HepG2 (cell line): ENCODE measurements around the gene RMDN2. TPM values are rescaled to one million over a fixed set of nuclear protein-coding genes. Genes with fewer than 3 reads are reported as not detected.

Source experiments
- ADNP ChIP-seq: sonication (generic); formaldehyde crosslinking; IDR thresholded peaks from 2 replicates; pipeline ENCODE4 v1.4.0; 2020; ENCODE audit warnings: missing genetic modification reagents
- CAMTA2 ChIP-seq: sonication (generic); formaldehyde crosslinking; IDR thresholded peaks from 2 replicates; pipeline ENCODE4 v1.4.0; 2020; ENCODE audit warnings: mild to moderate bottlenecking, missing genetic modification reagents, borderline replicate concordance
- DNMT3B ChIP-seq: conservative IDR thresholded peaks from 2 replicates; pipeline ENCODE4 v1.6.1; 2016; ENCODE audit warnings: missing biosample characterization, control low read depth
- MED13 ChIP-seq: sonication (generic); formaldehyde crosslinking; IDR thresholded peaks from 2 replicates; pipeline ENCODE4 v1.5.0; 2020; ENCODE audit warnings: missing genetic modification reagents
- PHF5A ChIP-seq: IDR thresholded peaks from one replicate; pipeline ENCODE4 v1.6.1; 2018; ENCODE audit warnings: low read depth, missing genetic modification reagents; ENCODE audit not compliant: unreplicated experiment
- SCMH1 ChIP-seq: sonication (generic); formaldehyde crosslinking; IDR thresholded peaks from 2 replicates; pipeline ENCODE4 v1.9.0; 2021; ENCODE audit warnings: missing genetic modification reagents, mild to moderate bottlenecking, borderline replicate concordance
- ZFX ChIP-seq: sonication (generic); formaldehyde crosslinking; IDR thresholded peaks from 2 replicates; pipeline ENCODE4 v1.4.0; 2020; ENCODE audit warnings: mild to moderate bottlenecking, low read depth, missing genetic modification reagents, moderate library complexity
- ZMAT3 ChIP-seq: sonication (generic); formaldehyde crosslinking; conservative IDR thresholded peaks from 2 replicates; pipeline ENCODE4 v1.7.0; 2021; ENCODE audit warnings: missing genetic modification reagents
- ZNF326 ChIP-seq: sonication (generic); formaldehyde crosslinking; IDR thresholded peaks from 2 replicates; pipeline ENCODE4 v1.4.0; 2020; ENCODE audit warnings: missing genetic modification reagents, borderline replicate concordance
- ZNF367 ChIP-seq: sonication (generic); formaldehyde crosslinking; IDR thresholded peaks from 2 replicates; pipeline ENCODE4 v1.4.0; 2020; ENCODE audit warnings: missing genetic modification reagents, borderline replicate concordance
- ZNF737 ChIP-seq: sonication (generic); formaldehyde crosslinking; IDR thresholded peaks from 2 replicates; pipeline ENCODE4 v1.5.0; 2020; ENCODE audit warnings: missing genetic modification reagents, mild to moderate bottlenecking, borderline replicate concordance
- ZNF782 ChIP-seq: sonication (generic); formaldehyde crosslinking; IDR thresholded peaks from 2 replicates; pipeline ENCODE4 v1.4.0; 2020; ENCODE audit warnings: missing genetic modification reagents, mild to moderate bottlenecking, borderline replicate concordance
- polyA plus RNA-seq, 8 experiments: library from polyadenylated mRNA; depleted of rRNA in 3 of 8; stranded (reverse) in 7 of 8; unstranded in 1 of 8; fragments of >200 nt; fragmentation: Illumina TruSeq in 4 of 8; extraction: Trizol in 4 of 8; gene quantifications; 2 replicates each; pipeline versions ENCODE4 v1.2.1 to v1.2.3, GENCODE V29; 2011 to 2016; ENCODE audit warnings: low read depth in 4 of 8, missing spikeins in 1 of 8, mixed read lengths in 1 of 8; ENCODE audit not compliant: insufficient read depth in 1 of 8
- total RNA-seq, 5 experiments: library from RNA; depleted of rRNA; stranded (reverse); fragments of >200 nt; fragmentation: Illumina TruSeq; extraction: Trizol; gene quantifications; 2 replicates each; pipeline ENCODE4 v1.2.3, GENCODE V29; 2016; ENCODE audit warnings: low read depth in 1 of 5
- TF ChIP-seq, protein P1 (sequence below): sonication (generic); formaldehyde crosslinking; IDR thresholded peaks from 2 replicates; pipeline ENCODE4 v1.4.0; 2020; ENCODE audit warnings: missing genetic modification reagents, borderline replicate concordance
- TF ChIP-seq, protein P2 (sequence below): sonication (generic); formaldehyde crosslinking; IDR thresholded peaks from 2 replicates; pipeline ENCODE4 v1.5.1; 2020; ENCODE audit warnings: mild to moderate bottlenecking, missing genetic modification reagents, borderline replicate concordance
- TF ChIP-seq, protein P3 (sequence below): sonication (generic); formaldehyde crosslinking; IDR thresholded peaks from 2 replicates; pipeline ENCODE4 v1.4.0; 2020; ENCODE audit warnings: missing genetic modification reagents
- TF ChIP-seq, protein P4 (sequence below): IDR thresholded peaks from 2 replicates; pipeline ENCODE4 v1.6.1; 2016; ENCODE audit warnings: missing biosample characterization, missing genetic modification reagents, low read depth
- TF ChIP-seq, protein P5 (sequence below): sonication (generic); formaldehyde crosslinking; IDR thresholded peaks from 2 replicates; pipeline ENCODE4 v1.8.1; 2023; ENCODE audit warnings: mild to moderate bottlenecking, inconsistent platforms, moderate library complexity, missing genetic modification reagents, borderline replicate concordance

RMDN2 gene
- total and polyA plus RNA-seq, 2 of the 13 experiments (the other 11 are each of a cell fraction or from before 2014, with no cell fraction given): 2.3 to 8.9 TPM

DNA sequence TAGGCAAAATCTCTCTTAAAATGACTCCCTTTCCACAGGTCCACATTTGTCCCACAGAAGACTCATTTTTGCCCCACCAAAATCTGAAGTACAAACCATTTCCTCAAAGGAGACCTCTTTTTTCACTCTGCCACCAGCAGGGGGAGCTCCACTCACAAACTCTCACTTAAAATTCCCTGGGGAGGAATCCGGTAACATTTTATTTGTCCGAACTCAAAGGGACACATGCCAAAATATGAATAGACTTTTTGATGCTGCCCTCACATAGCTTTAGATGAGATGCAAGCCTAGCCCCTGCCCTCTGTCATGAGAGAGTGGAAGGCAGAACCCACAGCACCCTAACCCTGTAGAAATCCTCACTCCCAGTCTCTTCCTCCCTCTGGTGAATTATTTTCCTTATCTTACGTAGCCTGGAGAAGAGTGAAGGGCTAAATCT is 57.1 kb downstream of the RMDN2 start (continued):
- TF ChIP-seq, protein P1, sequence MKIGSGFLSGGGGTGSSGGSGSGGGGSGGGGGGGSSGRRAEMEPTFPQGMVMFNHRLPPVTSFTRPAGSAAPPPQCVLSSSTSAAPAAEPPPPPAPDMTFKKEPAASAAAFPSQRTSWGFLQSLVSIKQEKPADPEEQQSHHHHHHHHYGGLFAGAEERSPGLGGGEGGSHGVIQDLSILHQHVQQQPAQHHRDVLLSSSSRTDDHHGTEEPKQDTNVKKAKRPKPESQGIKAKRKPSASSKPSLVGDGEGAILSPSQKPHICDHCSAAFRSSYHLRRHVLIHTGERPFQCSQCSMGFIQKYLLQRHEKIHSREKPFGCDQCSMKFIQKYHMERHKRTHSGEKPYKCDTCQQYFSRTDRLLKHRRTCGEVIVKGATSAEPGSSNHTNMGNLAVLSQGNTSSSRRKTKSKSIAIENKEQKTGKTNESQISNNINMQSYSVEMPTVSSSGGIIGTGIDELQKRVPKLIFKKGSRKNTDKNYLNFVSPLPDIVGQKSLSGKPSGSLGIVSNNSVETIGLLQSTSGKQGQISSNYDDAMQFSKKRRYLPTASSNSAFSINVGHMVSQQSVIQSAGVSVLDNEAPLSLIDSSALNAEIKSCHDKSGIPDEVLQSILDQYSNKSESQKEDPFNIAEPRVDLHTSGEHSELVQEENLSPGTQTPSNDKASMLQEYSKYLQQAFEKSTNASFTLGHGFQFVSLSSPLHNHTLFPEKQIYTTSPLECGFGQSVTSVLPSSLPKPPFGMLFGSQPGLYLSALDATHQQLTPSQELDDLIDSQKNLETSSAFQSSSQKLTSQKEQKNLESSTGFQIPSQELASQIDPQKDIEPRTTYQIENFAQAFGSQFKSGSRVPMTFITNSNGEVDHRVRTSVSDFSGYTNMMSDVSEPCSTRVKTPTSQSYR: no peak
- TF ChIP-seq MED13 (CRISPR knock-in tag) (no peak), ZMAT3 (CRISPR knock-in tag) (no peak), ZNF367 (CRISPR knock-in tag) (no peak), PHF5A (CRISPR knock-in tag) (no peak), SCMH1 (CRISPR knock-in tag) (no peak), ZNF737 (CRISPR knock-in tag) (no peak), ZNF782 (CRISPR knock-in tag) (no peak), ZNF326 (CRISPR knock-in tag) (no peak), DNMT3B (no peak), ZFX (CRISPR knock-in tag) (no peak), ADNP (no peak), CAMTA2 (CRISPR knock-in tag) (no peak)
- TF ChIP-seq, protein P2, sequence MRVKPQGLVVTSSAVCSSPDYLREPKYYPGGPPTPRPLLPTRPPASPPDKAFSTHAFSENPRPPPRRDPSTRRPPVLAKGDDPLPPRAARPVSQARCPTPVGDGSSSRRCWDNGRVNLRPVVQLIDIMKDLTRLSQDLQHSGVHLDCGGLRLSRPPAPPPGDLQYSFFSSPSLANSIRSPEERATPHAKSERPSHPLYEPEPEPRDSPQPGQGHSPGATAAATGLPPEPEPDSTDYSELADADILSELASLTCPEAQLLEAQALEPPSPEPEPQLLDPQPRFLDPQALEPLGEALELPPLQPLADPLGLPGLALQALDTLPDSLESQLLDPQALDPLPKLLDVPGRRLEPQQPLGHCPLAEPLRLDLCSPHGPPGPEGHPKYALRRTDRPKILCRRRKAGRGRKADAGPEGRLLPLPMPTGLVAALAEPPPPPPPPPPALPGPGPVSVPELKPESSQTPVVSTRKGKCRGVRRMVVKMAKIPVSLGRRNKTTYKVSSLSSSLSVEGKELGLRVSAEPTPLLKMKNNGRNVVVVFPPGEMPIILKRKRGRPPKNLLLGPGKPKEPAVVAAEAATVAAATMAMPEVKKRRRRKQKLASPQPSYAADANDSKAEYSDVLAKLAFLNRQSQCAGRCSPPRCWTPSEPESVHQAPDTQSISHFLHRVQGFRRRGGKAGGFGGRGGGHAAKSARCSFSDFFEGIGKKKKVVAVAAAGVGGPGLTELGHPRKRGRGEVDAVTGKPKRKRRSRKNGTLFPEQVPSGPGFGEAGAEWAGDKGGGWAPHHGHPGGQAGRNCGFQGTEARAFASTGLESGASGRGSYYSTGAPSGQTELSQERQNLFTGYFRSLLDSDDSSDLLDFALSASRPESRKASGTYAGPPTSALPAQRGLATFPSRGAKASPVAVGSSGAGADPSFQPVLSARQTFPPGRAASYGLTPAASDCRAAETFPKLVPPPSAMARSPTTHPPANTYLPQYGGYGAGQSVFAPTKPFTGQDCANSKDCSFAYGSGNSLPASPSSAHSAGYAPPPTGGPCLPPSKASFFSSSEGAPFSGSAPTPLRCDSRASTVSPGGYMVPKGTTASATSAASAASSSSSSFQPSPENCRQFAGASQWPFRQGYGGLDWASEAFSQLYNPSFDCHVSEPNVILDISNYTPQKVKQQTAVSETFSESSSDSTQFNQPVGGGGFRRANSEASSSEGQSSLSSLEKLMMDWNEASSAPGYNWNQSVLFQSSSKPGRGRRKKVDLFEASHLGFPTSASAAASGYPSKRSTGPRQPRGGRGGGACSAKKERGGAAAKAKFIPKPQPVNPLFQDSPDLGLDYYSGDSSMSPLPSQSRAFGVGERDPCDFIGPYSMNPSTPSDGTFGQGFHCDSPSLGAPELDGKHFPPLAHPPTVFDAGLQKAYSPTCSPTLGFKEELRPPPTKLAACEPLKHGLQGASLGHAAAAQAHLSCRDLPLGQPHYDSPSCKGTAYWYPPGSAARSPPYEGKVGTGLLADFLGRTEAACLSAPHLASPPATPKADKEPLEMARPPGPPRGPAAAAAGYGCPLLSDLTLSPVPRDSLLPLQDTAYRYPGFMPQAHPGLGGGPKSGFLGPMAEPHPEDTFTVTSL (CRISPR knock-in tag): no peak
- TF ChIP-seq, protein P3, sequence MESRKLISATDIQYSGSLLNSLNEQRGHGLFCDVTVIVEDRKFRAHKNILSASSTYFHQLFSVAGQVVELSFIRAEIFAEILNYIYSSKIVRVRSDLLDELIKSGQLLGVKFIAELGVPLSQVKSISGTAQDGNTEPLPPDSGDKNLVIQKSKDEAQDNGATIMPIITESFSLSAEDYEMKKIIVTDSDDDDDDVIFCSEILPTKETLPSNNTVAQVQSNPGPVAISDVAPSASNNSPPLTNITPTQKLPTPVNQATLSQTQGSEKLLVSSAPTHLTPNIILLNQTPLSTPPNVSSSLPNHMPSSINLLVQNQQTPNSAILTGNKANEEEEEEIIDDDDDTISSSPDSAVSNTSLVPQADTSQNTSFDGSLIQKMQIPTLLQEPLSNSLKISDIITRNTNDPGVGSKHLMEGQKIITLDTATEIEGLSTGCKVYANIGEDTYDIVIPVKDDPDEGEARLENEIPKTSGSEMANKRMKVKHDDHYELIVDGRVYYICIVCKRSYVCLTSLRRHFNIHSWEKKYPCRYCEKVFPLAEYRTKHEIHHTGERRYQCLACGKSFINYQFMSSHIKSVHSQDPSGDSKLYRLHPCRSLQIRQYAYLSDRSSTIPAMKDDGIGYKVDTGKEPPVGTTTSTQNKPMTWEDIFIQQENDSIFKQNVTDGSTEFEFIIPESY (CRISPR knock-in tag): no peak
- TF ChIP-seq, protein P4, sequence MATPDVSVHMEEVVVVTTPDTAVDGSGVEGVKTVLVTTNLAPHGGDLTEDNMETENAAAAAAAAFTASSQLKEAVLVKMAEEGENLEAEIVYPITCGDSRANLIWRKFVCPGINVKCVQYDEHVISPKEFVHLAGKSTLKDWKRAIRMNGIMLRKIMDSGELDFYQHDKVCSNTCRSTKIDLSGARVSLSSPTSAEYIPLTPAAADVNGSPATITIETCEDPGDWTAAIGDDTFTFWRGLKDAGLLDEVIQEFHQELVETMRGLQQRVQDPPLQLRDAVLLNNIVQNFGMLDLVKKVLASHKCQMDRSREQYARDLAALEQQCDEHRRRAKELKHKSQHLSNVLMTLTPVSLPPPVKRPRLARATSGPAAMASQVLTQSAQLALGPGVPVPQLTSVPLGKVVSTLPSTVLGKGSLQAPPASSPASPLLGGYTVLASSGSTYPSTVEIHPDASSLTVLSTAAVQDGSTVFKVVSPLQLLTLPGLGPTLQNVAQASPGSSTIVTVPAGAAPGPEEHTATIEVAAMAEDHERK (CRISPR knock-in tag): no peak
- TF ChIP-seq, protein P5, sequence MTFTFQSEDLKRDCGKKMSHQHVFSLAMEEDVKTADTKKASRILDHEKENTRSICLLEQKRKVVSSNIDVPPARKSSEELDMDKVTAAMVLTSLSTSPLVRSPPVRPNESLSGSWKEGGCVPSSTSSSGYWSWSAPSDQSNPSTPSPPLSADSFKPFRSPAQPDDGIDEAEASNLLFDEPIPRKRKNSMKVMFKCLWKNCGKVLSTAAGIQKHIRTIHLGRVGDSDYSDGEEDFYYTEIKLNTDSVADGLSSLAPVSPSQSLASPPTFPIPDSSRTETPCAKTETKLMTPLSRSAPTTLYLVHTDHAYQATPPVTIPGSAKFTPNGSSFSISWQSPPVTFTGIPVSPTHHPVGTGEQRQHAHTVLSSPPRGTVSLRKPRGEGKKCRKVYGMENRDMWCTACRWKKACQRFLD: no peak
